CD4-positive, alpha-beta T cell (primary cell): Measurements from ENCODE around the gene CEP170. TPM values are rescaled to one million over a fixed set of nuclear protein-coding genes. Genes with fewer than 3 reads are reported as not detected.

Source experiments
- ATAC-seq: fragments of 200-7000 bp; cut with Tn5 transposase; one replicate; pipeline ENCODE4 v1.10.0; 2022; ENCODE audit warnings: mild to moderate bottlenecking; ENCODE audit not compliant: poor library complexity
- CTCF ChIA-PET: fragments of 350-600 bp; sonication (Branson Sonifier 250); formaldehyde crosslinking; loops from one replicate; lab custom pipeline; 2021; ENCODE audit warnings: antibody characterized with exemption, inconsistent platforms; lab: Charles Lee
- POLR2A ChIA-PET: fragments of 350-600 bp; sonication (Branson Sonifier 250); formaldehyde crosslinking; loops from one replicate; lab custom pipeline; 2021; ENCODE audit warnings: antibody characterized with exemption, inconsistent platforms; lab: Charles Lee
- DNase-seq, 14 experiments: peaks; one replicate each; pipeline ENCODE4 v3.0.0-alpha.2; 2013 to 2020; ENCODE audit warnings: mixed read lengths in 2 of 14
- H3K27ac ChIP-seq, 2 donors: one replicate each; pipeline versions ENCODE4 v1.5.1 to v1.7.0; 2013; ENCODE audit warnings: low read length in 2 of 2, low read depth in 1 of 2, mild to moderate bottlenecking in 1 of 2
- H3K27me3 ChIP-seq, 2 experiments: 1 replicate in 1 of 2; 2 replicates in 1 of 2; pipeline versions ENCODE4 v1.6.1 to v1.7.0; 2013; ENCODE audit warnings: low read length in 2 of 2, control low read depth in 1 of 2, mild to moderate bottlenecking in 1 of 2, moderate library complexity in 1 of 2; ENCODE audit not compliant: insufficient read depth in 2 of 2, control insufficient read depth in 1 of 2
- H3K36me3 ChIP-seq: one replicate; pipeline ENCODE4 v1.6.1; 2013; ENCODE audit warnings: low read length, control low read depth; ENCODE audit not compliant: insufficient read depth
- H3K4me1 ChIP-seq: one replicate; pipeline ENCODE4 v1.6.1; 2013; ENCODE audit warnings: low read length, control low read depth; ENCODE audit not compliant: insufficient read depth
- H3K4me3 ChIP-seq: one replicate; pipeline ENCODE4 v1.5.1; 2013; ENCODE audit warnings: mild to moderate bottlenecking, low read length, moderate library complexity
- H3K9me3 ChIP-seq, 2 experiments: 1 replicate in 1 of 2; 2 replicates in 1 of 2; pipeline versions ENCODE4 v1.6.1 to v1.7.0; 2013; ENCODE audit warnings: low read length in 2 of 2, mild to moderate bottlenecking in 2 of 2, control low read depth in 1 of 2, moderate library complexity in 1 of 2; ENCODE audit not compliant: control insufficient read depth in 1 of 2, insufficient read depth in 1 of 2
- H3K27ac Mint-ChIP-seq: one replicate; pipeline ENCODE4 v1.8.0; 2020; ENCODE audit warnings: mixed read lengths
- H3K27me3 Mint-ChIP-seq: one replicate; pipeline ENCODE4 v1.8.0; 2021; ENCODE audit warnings: mixed read lengths
- H3K36me3 Mint-ChIP-seq: one replicate; pipeline ENCODE4 v1.8.0; 2021; ENCODE audit warnings: low read depth, mixed read lengths
- H3K4me1 Mint-ChIP-seq: one replicate; pipeline ENCODE4 v1.8.0; 2021; ENCODE audit warnings: low read depth, mixed read lengths
- H3K4me3 Mint-ChIP-seq: one replicate; pipeline ENCODE4 v1.8.0; 2020; ENCODE audit warnings: mild to moderate bottlenecking, mixed read lengths
- H3K9me3 Mint-ChIP-seq: one replicate; pipeline ENCODE4 v1.8.0; 2020; ENCODE audit warnings: mixed read lengths
- CTCF ChIP-seq: fragments of 200-600 bp; IDR thresholded peaks from one replicate; pipeline ENCODE4 v1.8.0; 2022; ENCODE audit warnings: antibody characterized with exemption, mild to moderate bottlenecking
- intact Hi-C, 2 experiments: fragments of 100-400 bp; cut with DNase I in 1 of 2; cut with micrococcal nuclease in 1 of 2; formaldehyde crosslinking; loops; one replicate each; pipeline versions ENCODE4 v1.15.1 to v1.9.0; 2023 to 2025; cut with DNase I, micrococcal nuclease
- total RNA-seq, 174 experiments: library from RNA in 2 of 174; stranded (reverse) in 2 of 174; gene quantifications; one replicate each; pipeline ENCODE4 v1.2.3 and lab custom pipeline; 2021 to 2026

Gene CEP170
- total RNA-seq, 2 experiments from 2014 or later, result 34.7 to 38.2 TPM

DNA sequence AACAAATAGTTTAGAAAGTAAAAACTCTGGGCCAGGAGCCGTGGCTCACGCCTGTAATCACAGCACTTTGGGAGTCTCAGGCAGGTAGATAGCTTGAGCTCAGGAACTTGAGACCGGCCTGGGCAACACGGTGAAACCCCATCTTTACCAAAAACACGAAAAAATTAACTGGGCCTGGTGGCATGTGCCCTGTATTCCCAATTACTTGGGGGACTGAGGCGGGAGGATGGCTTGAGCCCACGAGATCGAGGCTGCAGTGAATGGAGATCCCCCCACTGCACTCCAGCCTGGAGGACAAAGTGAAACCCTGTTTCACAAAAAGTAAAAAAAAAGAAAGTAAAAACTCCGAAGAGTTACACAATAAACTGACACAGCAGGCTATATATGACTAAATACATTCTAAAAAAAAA lies 10.6 kb downstream of the CEP170 start:
- ChIA-PET CTCF (no interaction called here), POLR2A (interaction anchor here (1.6 kb wide), 1 partner anchor 10 kb away, joined by 5 read pairs; the partner anchor contains the start of gene CEP170)
- Mint-ChIP-seq H3K36me3 (peaks cover 45% of the 10 kb centered on the region), H3K27me3 (no peaks in the 10 kb centered on the region), H3K9me3 (peaks cover 3% of the 10 kb centered on the region), H3K4me3 (no peak overlapping the region), H3K27ac (no peak overlapping the region), H3K4me1 (peaks cover 41% of the 10 kb centered on the region)
- ATAC-seq, result no peak
- Histone ChIP-seq H3K4me3 (no peak overlapping the region), H3K9me3 (peaks cover 0 to 5% of the 10 kb centered on the region in 2 experiments), H3K36me3 (no peaks in the 10 kb centered on the region), H3K4me1 (no peaks in the 10 kb centered on the region), H3K27me3 (no peaks in the 10 kb centered on the region), H3K27ac (no peak overlapping the region)
- intact Hi-C loops, result no loop called here
- TF ChIP-seq CTCF, result no peak
- DNase-seq, result peak in 1 of 14 experiments; percentile 7

DNA sequence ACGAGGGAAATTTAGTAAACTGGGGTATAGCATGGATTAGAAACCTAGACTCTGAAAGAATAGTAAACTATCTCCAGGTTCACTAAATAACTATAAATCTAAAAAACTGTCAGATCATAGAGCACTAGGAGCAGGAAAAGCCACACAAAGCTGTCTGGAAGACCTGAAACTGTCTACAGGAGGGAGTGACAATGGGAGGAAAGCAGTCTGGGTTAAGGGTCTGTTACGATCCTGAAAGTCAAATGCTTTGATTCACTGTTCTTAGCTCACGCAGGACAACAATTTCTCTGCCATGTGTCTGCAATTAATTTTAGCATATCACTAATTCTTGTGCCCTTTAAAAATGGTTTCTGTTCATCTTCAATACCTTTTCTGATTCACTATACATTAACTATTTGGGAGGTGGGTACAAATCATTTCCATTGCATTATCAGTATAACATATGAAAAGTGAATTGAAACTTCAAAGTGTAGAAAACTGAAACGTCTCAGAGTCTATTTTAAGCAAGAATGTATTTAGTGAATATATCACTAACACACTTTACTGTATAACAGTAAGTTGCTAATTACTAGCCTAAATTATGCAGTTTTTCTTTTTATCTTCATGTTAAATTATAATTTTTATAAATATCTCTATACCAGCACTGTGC lies 18.4 kb downstream of the CEP170 start:
- peaks cover 5% of the 10 kb centered on the region for H3K9me3 Mint-ChIP-seq
- no peaks in the 10 kb centered on the region for H3K27me3 ChIP-seq
- H3K27ac ChIP-seq, result no peak overlapping the region
- CTCF ChIA-PET, result no interaction called here
- H3K9me3 ChIP-seq, result peaks cover 6 to 9% of the 10 kb centered on the region in 2 experiments
- peaks cover 31% of the 10 kb centered on the region for H3K4me1 Mint-ChIP-seq
- POLR2A ChIA-PET, result interaction anchor here (1.3 kb wide), 1 partner anchor 12 kb away, joined by 3 read pairs; no protein-coding TSS in a partner anchor
- intact Hi-C loops, result no loop called here
- no peak for TF ChIP-seq CTCF
- H3K4me3 Mint-ChIP-seq, result no peak overlapping the region
- H3K36me3 Mint-ChIP-seq, result peaks cover 74% of the 10 kb centered on the region
- H3K36me3 ChIP-seq, result peaks cover 3% of the 10 kb centered on the region
- no peaks in the 10 kb centered on the region for H3K27me3 Mint-ChIP-seq
- H3K4me1 ChIP-seq, result no peaks in the 10 kb centered on the region
- H3K27ac Mint-ChIP-seq, result no peak overlapping the region
- no peak for DNase-seq
- no peak for ATAC-seq
- no peak overlapping the region for H3K4me3 ChIP-seq

DNA sequence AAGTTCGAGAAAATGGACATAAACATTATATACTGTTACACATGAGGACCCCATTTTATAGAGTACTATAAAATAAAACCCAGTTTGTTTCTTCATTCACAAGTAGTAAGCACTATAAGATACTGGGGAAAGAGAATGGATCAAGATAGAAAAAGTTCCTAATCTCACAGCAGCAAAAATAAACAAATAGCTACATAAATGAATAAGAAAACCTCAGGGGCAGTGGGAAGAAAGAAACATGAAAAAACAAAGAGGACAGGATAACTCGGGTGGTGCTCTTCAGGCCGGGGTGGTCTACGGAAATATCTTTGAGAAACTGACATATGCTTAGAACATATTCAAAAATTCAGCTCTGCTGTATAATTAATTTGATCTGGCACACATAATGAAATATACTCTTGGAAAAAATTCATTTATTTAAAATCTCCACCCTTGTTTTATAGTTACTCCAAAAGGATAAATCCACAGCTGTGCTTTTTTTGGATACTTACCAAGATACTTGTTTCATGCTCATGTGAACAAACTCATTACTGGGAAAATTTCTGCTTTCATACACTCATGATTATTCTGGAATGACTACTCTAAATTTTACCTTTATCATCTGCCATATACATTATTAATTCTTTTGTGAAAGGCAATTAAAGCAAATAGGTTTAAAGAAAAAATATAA lies 20.0 kb downstream of the CEP170 start:
- Histone ChIP-seq H3K9me3 (peaks cover 9 to 24% of the 10 kb centered on the region in 2 experiments), H3K27me3 (no peaks in the 10 kb centered on the region), H3K4me1 (no peaks in the 10 kb centered on the region), H3K27ac (no peak overlapping the region), H3K36me3 (peaks cover 3% of the 10 kb centered on the region), H3K4me3 (no peak overlapping the region)
- intact Hi-C loops, result loop anchor here in 1 of 2 experiments (5.0 kb wide), 1 partner anchor 32 kb away; no protein-coding TSS in a partner anchor
- TF ChIP-seq CTCF, result no peak
- ATAC-seq, result no peak
- Mint-ChIP-seq H3K9me3 (peaks cover 11% of the 10 kb centered on the region), H3K4me3 (no peak overlapping the region), H3K27ac (no peak overlapping the region), H3K27me3 (no peaks in the 10 kb centered on the region), H3K36me3 (peaks cover 78% of the 10 kb centered on the region), H3K4me1 (peaks cover 29% of the 10 kb centered on the region)
- POLR2A ChIA-PET, result interaction anchor here (0.7 to 2.4 kb wide), 2 partner anchors 8 to 20 kb away, joined by 3 to 11 read pairs; partner anchors contain the start of gene CEP170
- DNase-seq, result no peak
- CTCF ChIA-PET, result interaction anchor here (2.3 kb wide), 1 partner anchor 19 kb away, joined by 10 read pairs; the partner anchor contains the start of gene CEP170
